Prostate gland (tissue), 2 donors: ENCODE data around the gene TBX21.

Experiments
- CTCF ChIP-seq, 4 experiments: fragments of 200-600 bp in 2 of 4; fragments of 450-650 bp in 2 of 4; sonication (generic) in 2 of 4; IDR thresholded peaks; 1 replicate in 3 of 4; 2 replicates in 1 of 4; pipeline ENCODE4 v1.5.1; 2016 to 2019; ENCODE audit warnings: antibody characterized with exemption in 4 of 4, mild to moderate bottlenecking in 2 of 4, moderate library complexity in 2 of 4
- POLR2A ChIP-seq: fragments of 450-650 bp; IDR thresholded peaks from one replicate; pipeline ENCODE4 v1.6.1; 2016; ENCODE audit warnings: antibody characterized with exemption, mild to moderate bottlenecking

- TF ChIP-seq CTCF (IDR thresholded peaks at IDR 0.05) (no peak), POLR2A (no peak)
Observed at GRCh38 chr17:47684535-47685193, 48.4 kb upstream of the TBX21 start.
